ENCODE data around the gene INHBB.
"Not testable (repeated sequence)": the region's sequence is repeated elsewhere in the genome, so short reads cannot be mapped to it uniquely, and the experiment has no call there.

INHBB gene

GRCh38 chr2:120383631-120384340 is 37.9 kb downstream of the INHBB start:
- no peak for DNase-seq

GRCh38 chr2:120384486-120385354 is 38.8 kb downstream of the INHBB start:
- DNase-seq, result no peak

GRCh38 chr2:120385355-120386127 is 39.6 kb downstream of the INHBB start:
- no peak for DNase-seq

GRCh38 chr2:120388222-120389035 is 42.5 kb downstream of the INHBB start:
- DNase-seq, result no peak

- DNase-seq, result no peak
These were observed 43.1 kb downstream of the INHBB start for GRCh38 chr2:120389036-120389391.

- no peak for DNase-seq
These were observed 44.6 kb downstream of the INHBB start for GRCh38 chr2:120390381-120391055.

GRCh38 chr2:120391382-120391781 is 45.4 kb downstream of the INHBB start:
- not testable (repeated sequence) for DNase-seq

GRCh38 chr2:120391911-120392665 is 46.2 kb downstream of the INHBB start:
- DNase-seq, result no peak

- no peak for DNase-seq
These were observed 47.0 kb downstream of the INHBB start for GRCh38 chr2:120392923-120393322.

GRCh38 chr2:120393456-120393855 is 47.5 kb downstream of the INHBB start:
- DNase-seq, result no peak

GRCh38 chr2:120394764-120395163 is 48.8 kb downstream of the INHBB start:
- no peak for DNase-seq

GRCh38 chr2:120395221-120396012 is 49.5 kb downstream of the INHBB start:
- no peak for DNase-seq

- DNase-seq, result no peak
These were observed 50.3 kb downstream of the INHBB start for GRCh38 chr2:120396013-120396860.

GRCh38 chr2:120396861-120397811 is 51.2 kb downstream of the INHBB start:
- DNase-seq, result no peak

GRCh38 chr2:120398051-120398995 is 52.4 kb downstream of the INHBB start:
- no peak for DNase-seq

- DNase-seq, result no peak
These were observed 53.3 kb downstream of the INHBB start for GRCh38 chr2:120398996-120399888.
